H1 (cell line): ENCODE measurements around the gene PPP1R7. TPM values are rescaled to one million over a fixed set of nuclear protein-coding genes. Genes with fewer than 3 reads are reported as not detected.

Source experiments
- CTCF ChIA-PET: fragments of 300-600 bp; sonication (Branson Sonifier 250); formaldehyde crosslinking; loops from one replicate; lab custom pipeline; 2021; ENCODE audit not compliant: partially characterized antibody; lab: Charles Lee
- POLR2A ChIA-PET: fragments of 300-600 bp; sonication (Branson Sonifier 250); formaldehyde crosslinking; loops from one replicate; lab custom pipeline; 2021; ENCODE audit warnings: inconsistent platforms; ENCODE audit not compliant: partially characterized antibody; lab: Charles Lee
- DNase-seq, 2 experiments: peaks; one replicate each; pipeline versions ENCODE4 v3.0.0 to v3.0.0-alpha.2; 2010 to 2022; ENCODE audit warnings: low spot score in 2 of 2, low read depth in 1 of 2, mixed read lengths in 1 of 2
- FAIRE-seq: peaks from 2 replicates; lab custom pipeline; 2011; peaks lifted over from hg19 to GRCh38; lab: Jason Lieb, UNC
- H2AFZ ChIP-seq: 2 replicates; pipeline ENCODE4 v1.8.1; 2012; ENCODE audit warnings: low read length, inconsistent platforms
- H2AK5ac ChIP-seq: 2 replicates; pipeline ENCODE4 v1.6.1; 2013; ENCODE audit warnings: low read depth, low read length
- H2BK120ac ChIP-seq: replicated peaks from 2 replicates; pipeline ENCODE3; 2013; ENCODE audit warnings: low read depth, low read length, inconsistent platforms
- H2BK12ac ChIP-seq: 2 replicates; pipeline ENCODE4 v1.6.1; 2013; ENCODE audit warnings: low read depth, low read length
- H2BK15ac ChIP-seq: 2 replicates; pipeline ENCODE4 v1.6.1; 2013; ENCODE audit warnings: low read length
- H2BK20ac ChIP-seq: 2 replicates; pipeline ENCODE4 v1.6.1; 2013; ENCODE audit warnings: low read length
- H2BK5ac ChIP-seq: 2 replicates; pipeline ENCODE4 v1.6.1; 2013; ENCODE audit warnings: low read depth, low read length
- H3K14ac ChIP-seq: 2 replicates; pipeline ENCODE4 v1.6.1; 2013; ENCODE audit warnings: inconsistent platforms; ENCODE audit not compliant: insufficient read length
- H3K18ac ChIP-seq: 2 replicates; pipeline ENCODE4 v1.6.1; 2013; ENCODE audit warnings: low read length; ENCODE audit errors: extremely low read depth
- H3K23ac ChIP-seq: 2 replicates; pipeline ENCODE4 v1.6.1; 2013; ENCODE audit warnings: inconsistent platforms; ENCODE audit not compliant: insufficient read length
- H3K23me2 ChIP-seq: 2 replicates; pipeline ENCODE4 v1.6.1; 2013; ENCODE audit warnings: low read depth, low read length
- H3K27ac ChIP-seq: 2 replicates; pipeline ENCODE4 v1.6.1; 2011; ENCODE audit warnings: low read depth, low read length, inconsistent platforms
- H3K27me3 ChIP-seq, 4 experiments: replicated peaks in 1 of 4; 1 replicate in 1 of 4; 2 replicates in 3 of 4; pipeline versions ENCODE4 v1.6.1 to v1.8.1; 2011 to 2013; ENCODE audit warnings: low read length in 3 of 4, mild to moderate bottlenecking in 3 of 4, inconsistent platforms in 2 of 4, mixed read lengths in 2 of 4, moderate library complexity in 1 of 4; ENCODE audit not compliant: control insufficient read depth in 3 of 4, insufficient read depth in 3 of 4; ENCODE audit errors: extremely low read depth in 1 of 4
- H3K36me3 ChIP-seq, 4 experiments: 2 replicates each; pipeline versions ENCODE4 v1.6.1 to v1.8.1; 2011 to 2013; ENCODE audit warnings: mild to moderate bottlenecking in 4 of 4, low read length in 3 of 4, moderate library complexity in 2 of 4, control low read depth in 1 of 4, inconsistent platforms in 1 of 4; ENCODE audit not compliant: insufficient read depth in 4 of 4, control insufficient read depth in 2 of 4
- H3K4ac ChIP-seq: replicated peaks from 2 replicates; pipeline ENCODE3; 2013; ENCODE audit warnings: low read length, low read depth, mixed read lengths, inconsistent platforms; ENCODE audit not compliant: insufficient read length
- H3K4me1 ChIP-seq, 4 experiments: replicated peaks in 1 of 4; 1 replicate in 1 of 4; 2 replicates in 3 of 4; pipeline versions ENCODE4 v1.6.1 to v1.8.1; 2011 to 2013; ENCODE audit warnings: low read length in 3 of 4, inconsistent platforms in 2 of 4, mixed read lengths in 1 of 4; ENCODE audit not compliant: insufficient read depth in 4 of 4, control insufficient read depth in 3 of 4
- H3K4me2 ChIP-seq, 2 experiments: 2 replicates each; pipeline versions ENCODE4 v1.6.1 to v1.8.1; 2011 to 2013; ENCODE audit warnings: low read depth in 2 of 2, low read length in 2 of 2, control low read depth in 1 of 2, inconsistent platforms in 1 of 2, mild to moderate bottlenecking in 1 of 2; ENCODE audit not compliant: insufficient read depth in 1 of 2
- H3K4me3 ChIP-seq, 4 experiments: fragments of 200-600, 300-600 bp in 1 of 4; sonication (generic), shearing (Covaris generic), sonication (Bioruptor Twin) in 1 of 4; 2 replicates each; pipeline versions ENCODE4 v1.5.1 to v1.8.1; 2011 to 2016; ENCODE audit warnings: low read length in 4 of 4, low read depth in 3 of 4, control low read depth in 2 of 4, inconsistent platforms in 2 of 4, mild to moderate bottlenecking in 2 of 4, mixed read lengths in 1 of 4, moderate library complexity in 1 of 4; ENCODE audit not compliant: insufficient read depth in 2 of 4; ENCODE audit errors: extremely low read depth in 1 of 4
- H3K56ac ChIP-seq: replicated peaks from 2 replicates; pipeline ENCODE3; 2013; ENCODE audit warnings: low read depth, mild to moderate bottlenecking, mixed read lengths, low read length, inconsistent platforms; ENCODE audit not compliant: insufficient read length
- H3K79me1 ChIP-seq: 2 replicates; pipeline ENCODE4 v1.6.1; 2013; ENCODE audit warnings: low read depth, low read length, control low read depth
- H3K79me2 ChIP-seq, 2 experiments: 2 replicates each; pipeline versions ENCODE4 v1.6.1 to v1.8.1; 2012 to 2013; ENCODE audit warnings: low read length in 2 of 2, mild to moderate bottlenecking in 2 of 2, inconsistent platforms in 1 of 2; ENCODE audit not compliant: insufficient read depth in 2 of 2, control insufficient read depth in 1 of 2
- H3K9ac ChIP-seq, 4 experiments: replicated peaks in 1 of 4; 1 replicate in 1 of 4; 2 replicates in 3 of 4; pipeline versions ENCODE4 v1.6.1 to v1.8.1; 2011 to 2013; ENCODE audit warnings: low read depth in 3 of 4, low read length in 3 of 4, control low read depth in 2 of 4, mild to moderate bottlenecking in 2 of 4, moderate library complexity in 2 of 4, inconsistent platforms in 1 of 4; ENCODE audit errors: extremely low read depth in 1 of 4
- H3K9me3 ChIP-seq, 2 experiments: 2 replicates each; pipeline versions ENCODE4 v1.6.1 to v1.8.1; 2012 to 2013; ENCODE audit warnings: mild to moderate bottlenecking in 2 of 2, moderate library complexity in 2 of 2, control low read depth in 1 of 2, inconsistent platforms in 1 of 2, low read depth in 1 of 2, low read length in 1 of 2, mixed read lengths in 1 of 2; ENCODE audit not compliant: insufficient read depth in 2 of 2
- H4K20me1 ChIP-seq, 2 experiments: replicated peaks in 1 of 2; 2 replicates each; pipeline versions ENCODE3 to v1.8.1; 2011 to 2013; ENCODE audit warnings: inconsistent platforms in 2 of 2, low read length in 2 of 2, mild to moderate bottlenecking in 1 of 2; ENCODE audit not compliant: insufficient read depth in 2 of 2, control insufficient read depth in 1 of 2
- H4K5ac ChIP-seq: 2 replicates; pipeline ENCODE4 v1.6.1; 2013; ENCODE audit warnings: low read length, low read depth, mixed read lengths, inconsistent platforms; ENCODE audit not compliant: insufficient read length
- H4K8ac ChIP-seq: 2 replicates; pipeline ENCODE4 v1.8.0; 2013; ENCODE audit warnings: mild to moderate bottlenecking, moderate library complexity, low read length, inconsistent platforms; ENCODE audit not compliant: insufficient read depth; ENCODE audit errors: extremely low read depth
- H4K91ac ChIP-seq: replicated peaks from 2 replicates; pipeline ENCODE3; 2013; ENCODE audit warnings: low read length, mixed read lengths, inconsistent platforms; ENCODE audit not compliant: insufficient read length
- BCL11A ChIP-seq, 2 experiments: IDR thresholded peaks; one replicate each; pipeline ENCODE4 v1.6.1; 2011; ENCODE audit warnings: low read depth in 2 of 2, low read length in 2 of 2, mild to moderate bottlenecking in 2 of 2
- BRCA1 ChIP-seq: IDR thresholded peaks from 2 replicates; pipeline ENCODE4 v1.6.1; 2012; ENCODE audit warnings: low read depth, low read length, improper control_type of control experiment
- FOSL1 ChIP-seq: IDR thresholded peaks from 2 replicates; pipeline ENCODE4 v1.6.1; 2011; ENCODE audit warnings: mild to moderate bottlenecking, low read depth, low read length, moderate library complexity; ENCODE audit not compliant: insufficient read depth
- GTF2F1 ChIP-seq: IDR thresholded peaks from 2 replicates; pipeline ENCODE4 v1.6.1; 2012; ENCODE audit warnings: low read depth, low read length, improper control_type of control experiment, borderline replicate concordance
- HDAC2 ChIP-seq, 2 experiments: fragments of 300-600 bp in 1 of 2; sonication (generic) in 1 of 2; IDR thresholded peaks; 2 replicates each; pipeline ENCODE4 v1.6.1; 2011 to 2012; ENCODE audit warnings: low read depth in 2 of 2, low read length in 2 of 2, mild to moderate bottlenecking in 2 of 2, moderate library complexity in 2 of 2, borderline replicate concordance in 1 of 2, inconsistent platforms in 1 of 2
- NANOG ChIP-seq: IDR thresholded peaks from 2 replicates; pipeline ENCODE4 v1.6.1; 2011; ENCODE audit warnings: low read length, low read depth, mild to moderate bottlenecking, inconsistent platforms; ENCODE audit not compliant: insufficient read depth, poor library complexity, severe bottlenecking
- RXRA ChIP-seq: IDR thresholded peaks from 2 replicates; pipeline ENCODE4 v1.6.1; 2011; ENCODE audit warnings: low read depth, mild to moderate bottlenecking, low read length, moderate library complexity; ENCODE audit not compliant: insufficient read depth
- SP4 ChIP-seq: IDR thresholded peaks from 2 replicates; pipeline ENCODE4 v1.6.1; 2012; ENCODE audit warnings: low read length, inconsistent platforms
- TBP ChIP-seq: IDR thresholded peaks from 2 replicates; pipeline ENCODE4 v1.6.1; 2011; ENCODE audit warnings: low read depth, low read length, improper control_type of control experiment
- YY1 ChIP-seq: IDR thresholded peaks from 2 replicates; pipeline ENCODE4 v1.6.1; 2011; ENCODE audit warnings: low read depth, mild to moderate bottlenecking, low read length
- WGBS, 2 experiments: shearing (Covaris generic) in 1 of 2; methylation state at CpG; one replicate each; pipeline versions ENCODE4 v1.1.6 to v1.1.7; 2013 to 2015; ENCODE audit warnings: low lambda C conversion rate in 2 of 2, mixed read lengths in 2 of 2, inconsistent platforms in 1 of 2, low coverage in 1 of 2, missing lambda C conversion rate in 1 of 2; ENCODE audit not compliant: insufficient replicate concordance in 2 of 2, insufficient coverage in 1 of 2, insufficient read length in 1 of 2; ENCODE audit errors: extremely low coverage in 1 of 2, missing lambda C conversion rate in 1 of 2; 5-methylcytosine and 5-hydroxymethylcytosine counted together
- polyA plus RNA-seq, 7 experiments: library from polyadenylated mRNA; depleted of rRNA in 3 of 7; stranded (reverse) in 5 of 7; unstranded in 2 of 7; fragments of >200 nt in 5 of 7; fragments of 200-250 nt in 2 of 7; gene quantifications; 1 replicate in 5 of 7; 2 replicates in 1 of 7; 4 replicates in 1 of 7; pipeline versions ENCODE4 v1.2.1 to v1.2.3, GENCODE V29; 2011 to 2013; ENCODE audit warnings: missing spikeins in 2 of 7, mixed read lengths in 2 of 7
- total RNA-seq: library from RNA; stranded (reverse); fragmentation: NEBNext Ultra II Directional; extraction: Animal tissue kit (Norgen Biotek cat#: 25700); gene quantifications from 2 replicates; pipeline ENCODE4 v1.2.1, GENCODE V29; 2021

PPP1R7 gene
- total and polyA plus RNA-seq, 2 of the 8 experiments (the other 6 are each of a cell fraction or from before 2014, with no cell fraction given) = 22.2 to 64.0 TPM

GRCh38 chr2:241139531-241140444 is 10.5 kb upstream of the PPP1R7 start:
- H3K4ac ChIP-seq = no peak overlapping the region
- H3K79me2 ChIP-seq = peaks cover 4 to 7% of the 10 kb centered on the region in 2 experiments; a peak in 2 of 4 replicates
- FAIRE-seq (no peak), DNase-seq (no peak)
- H2BK15ac ChIP-seq = no peak overlapping the region
- H3K9me3 ChIP-seq = no peaks in the 10 kb centered on the region
- H4K5ac ChIP-seq = no peak overlapping the region
- H3K27me3 ChIP-seq = no peaks in the 10 kb centered on the region; a peak in 1 of 7 replicates
- H2BK5ac ChIP-seq = no peak overlapping the region
- peaks cover 6 to 29% (median 16%) of the 10 kb centered on the region in 4 experiments; a peak in 7 of 8 replicates for H3K36me3 ChIP-seq
- H3K79me1 ChIP-seq = peaks cover 8% of the 10 kb centered on the region
- H3K14ac ChIP-seq = no peak overlapping the region
- H3K4me3 ChIP-seq = no peak overlapping the region
- WGBS, 2 experiments = 91% methylated on average over 24 of the region's 24 CpGs; no CpG with 5 or more reads in 1 of the 2 experiments
- no peak overlapping the region for H2BK120ac ChIP-seq
- no peak overlapping the region for H4K91ac ChIP-seq
- ChIA-PET CTCF (interaction anchor here (1.0 to 1.5 kb wide), 2 partner anchors 10 to 299 kb away, joined by 3 to 4 read pairs; partner anchors contain the start of gene PASK), POLR2A (interaction anchor here (0.6 to 1.1 kb wide), 2 partner anchors 14 to 16 kb away, joined by 3 read pairs; no protein-coding TSS in a partner anchor)
- H3K18ac ChIP-seq = no peak overlapping the region
- H3K4me1 ChIP-seq = no peaks in the 10 kb centered on the region
- no peak overlapping the region for H3K4me2 ChIP-seq
- H2BK12ac ChIP-seq = no peak overlapping the region
- 0 out of 2 replicates have a peak, but pooled peaks cover 3% of the 10 kb centered on the region for H3K23me2 ChIP-seq
- H3K27ac ChIP-seq = no peak overlapping the region
- no peak overlapping the region for H2BK20ac ChIP-seq
- peaks cover 0 to 19% of the 10 kb centered on the region in 2 experiments for H4K20me1 ChIP-seq
- no peak overlapping the region for H4K8ac ChIP-seq
- H3K23ac ChIP-seq = no peak overlapping the region
- H3K56ac ChIP-seq = no peak overlapping the region
- H2AK5ac ChIP-seq = no peak overlapping the region
- H3K9ac ChIP-seq = no peak overlapping the region
- no peak overlapping the region for H2AFZ ChIP-seq
- TF ChIP-seq SP4 = no peak
- no peak for TF ChIP-seq FOSL1
- TF ChIP-seq BCL11A (IDR thresholded peaks at IDR 0.05; ENCODE audit: low read depth in 2 of 2, low read length in 2 of 2) = no peak
- TF ChIP-seq YY1 = no peak
- TF ChIP-seq RXRA = no peak
- no peak for TF ChIP-seq TBP
- no peak for TF ChIP-seq NANOG
- TF ChIP-seq HDAC2 (IDR thresholded peaks at IDR 0.05; ENCODE audit: borderline replicate concordance in 1 of 2, low read depth in 2 of 2, low read length in 2 of 2) = no peak
- TF ChIP-seq BRCA1 = no peak
- no peak for TF ChIP-seq GTF2F1
